Mesodermal cell (in vitro differentiated cells): ENCODE data around the gene DVL1.

Experiments used
- H3K27ac ChIP-seq: 2 replicates; pipeline ENCODE4 v1.7.0; 2013; ENCODE audit warnings: mild to moderate bottlenecking, low read depth, low read length, moderate library complexity; ENCODE audit not compliant: severe bottlenecking
- H3K36me3 ChIP-seq: 2 replicates; pipeline ENCODE4 v1.7.1; 2013; ENCODE audit warnings: mild to moderate bottlenecking, low read length, moderate library complexity; ENCODE audit not compliant: control insufficient read depth, insufficient read depth
- H3K4me1 ChIP-seq: one replicate; pipeline ENCODE4 v1.7.1; 2013; ENCODE audit warnings: mild to moderate bottlenecking, low read length; ENCODE audit not compliant: insufficient read depth, control insufficient read depth, poor library complexity, severe bottlenecking
- H3K4me3 ChIP-seq: 2 replicates; pipeline ENCODE4 v1.7.0; 2013; ENCODE audit warnings: low read length, control low read depth, mild to moderate bottlenecking; ENCODE audit not compliant: insufficient read depth, poor library complexity, severe bottlenecking; ENCODE audit errors: extremely low read depth
- H3K9me3 ChIP-seq: 2 replicates; pipeline ENCODE4 v1.7.1; 2013; ENCODE audit warnings: mild to moderate bottlenecking, low read length, moderate library complexity; ENCODE audit not compliant: control insufficient read depth
- WGBS, 2 experiments: methylation state at CpG; one replicate each; pipeline ENCODE4 v1.1.5; 2013; ENCODE audit warnings: missing lambda C conversion rate in 2 of 2; ENCODE audit not compliant: insufficient coverage in 2 of 2; 5-methylcytosine and 5-hydroxymethylcytosine counted together

DVL1 gene

GRCh38 chr1:1347026-1347595 is 2.1 kb downstream of the DVL1 start:
- Histone ChIP-seq H3K4me3 (peak overlapping the region; percentile 54), H3K4me1 (peaks cover 26% of the 10 kb centered on the region), H3K9me3 (no peaks in the 10 kb centered on the region), H3K36me3 (no peaks in the 10 kb centered on the region), H3K27ac (no peak overlapping the region)
- WGBS, 2 experiments: 83 to 94% methylated on average over 6 to 10 of the region's 10 CpGs

GRCh38 chr1:1346501-1346890 is 2.7 kb downstream of the DVL1 start:
- no peak overlapping the region for H3K4me3 ChIP-seq
- no peaks in the 10 kb centered on the region for H3K9me3 ChIP-seq
- H3K4me1 ChIP-seq: peaks cover 21% of the 10 kb centered on the region
- no peak overlapping the region for H3K27ac ChIP-seq
- WGBS, 2 experiments: 98 to 99% methylated on average over 7 to 10 of the region's 10 CpGs
- H3K36me3 ChIP-seq: peaks cover 6% of the 10 kb centered on the region

DNA sequence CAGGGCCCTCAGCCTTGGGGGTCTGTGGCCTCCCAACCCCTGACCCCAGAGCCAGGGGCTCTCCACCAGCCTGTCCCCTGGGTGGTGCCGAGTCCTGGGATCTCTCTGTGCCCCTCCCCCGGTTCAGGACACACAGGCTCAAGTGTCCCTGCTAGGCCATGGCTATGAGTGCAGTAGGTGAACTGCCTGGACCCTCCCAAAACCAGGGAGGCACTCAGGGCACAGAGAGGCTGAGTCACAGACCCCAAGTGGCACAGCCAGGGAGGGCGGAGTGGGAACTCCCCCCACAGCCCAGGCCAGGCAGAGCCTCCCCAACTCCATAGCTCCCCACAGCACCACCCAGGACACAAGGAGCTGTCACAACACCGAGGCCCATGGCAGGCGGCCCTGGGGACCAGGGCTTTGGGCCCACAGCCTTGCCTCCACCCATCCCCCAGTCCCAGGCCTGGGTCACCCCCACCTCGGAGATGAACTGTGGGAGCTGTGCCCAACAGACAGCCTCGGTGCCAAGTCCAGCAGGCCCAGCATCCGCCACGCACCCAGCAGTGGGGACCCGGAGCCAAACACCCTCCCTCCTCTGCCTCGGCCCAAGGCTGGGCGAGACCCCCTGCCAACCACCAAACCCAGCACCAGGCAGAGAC is 3.2 kb downstream of the DVL1 start:
- peaks cover 11% of the 10 kb centered on the region for H3K36me3 ChIP-seq
- H3K27ac ChIP-seq: no peak overlapping the region

GRCh38 chr1:1345384-1345783 is 3.8 kb downstream of the DVL1 start:
- Histone ChIP-seq H3K9me3 (no peaks in the 10 kb centered on the region), H3K27ac (no peak overlapping the region), H3K4me3 (no peak overlapping the region), H3K36me3 (peaks cover 17% of the 10 kb centered on the region), H3K4me1 (peaks cover 19% of the 10 kb centered on the region)
- 96% methylated on average over 15 to 16 of the region's 16 CpGs for WGBS, 2 experiments

More for the DNA sequence above, 3.2 kb downstream of the DVL1 start:
- H3K9me3 ChIP-seq: no peaks in the 10 kb centered on the region
- H3K4me3 ChIP-seq: no peak overlapping the region
- 91 to 93% methylated on average over 4 to 7 of the region's 12 CpGs for WGBS, 2 experiments
- H3K4me1 ChIP-seq: peaks cover 19% of the 10 kb centered on the region

- Histone ChIP-seq H3K27ac (no peak overlapping the region), H3K4me3 (no peak overlapping the region), H3K4me1 (peaks cover 19% of the 10 kb centered on the region)
Measured at GRCh38 chr1:1344655-1345361, 4.4 kb downstream of the DVL1 start.

GRCh38 chr1:1343811-1344421 is 5.3 kb downstream of the DVL1 start:
- no peak overlapping the region for H3K4me3 ChIP-seq
- H3K27ac ChIP-seq: no peak overlapping the region
- no peaks in the 10 kb centered on the region for H3K9me3 ChIP-seq
- peaks cover 19% of the 10 kb centered on the region for H3K4me1 ChIP-seq
- peaks cover 22% of the 10 kb centered on the region for H3K36me3 ChIP-seq
- WGBS, 2 experiments: 94 to 96% methylated on average over 22 to 24 of the region's 24 CpGs

More at GRCh38 chr1:1344655-1345361, 4.4 kb downstream of the DVL1 start:
- no peaks in the 10 kb centered on the region for H3K9me3 ChIP-seq
- H3K36me3 ChIP-seq: peaks cover 20% of the 10 kb centered on the region
- WGBS, 2 experiments: 71 to 88% methylated on average over 12 to 14 of the region's 15 CpGs

DNA sequence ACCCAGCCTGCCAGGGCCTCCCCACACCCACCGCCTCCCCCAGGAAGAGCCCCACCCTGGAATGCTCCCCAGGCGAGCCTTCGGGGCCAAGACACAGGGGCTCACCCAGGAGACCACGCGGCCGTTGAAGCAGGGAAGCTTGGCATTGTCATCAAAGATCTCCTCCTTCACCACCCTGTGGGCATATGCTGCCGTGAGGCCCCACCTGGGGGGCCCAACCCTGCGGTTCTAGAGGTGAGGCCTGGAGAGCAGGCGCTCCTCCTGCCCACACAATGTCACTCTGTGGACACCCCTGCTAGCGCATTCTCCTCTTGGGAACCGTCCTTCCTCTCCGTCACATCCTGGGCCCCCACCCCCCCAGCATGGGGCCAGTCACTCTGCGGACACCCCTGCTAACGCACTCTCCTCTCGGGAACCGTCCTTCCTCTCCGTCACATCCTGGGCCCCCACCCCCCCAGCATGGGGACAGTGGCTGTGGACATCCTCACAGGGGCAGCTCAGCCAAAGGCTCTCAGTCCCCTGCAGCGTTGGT is 6.6 kb downstream of the DVL1 start:
- Histone ChIP-seq H3K36me3 (peaks cover 35% of the 10 kb centered on the region), H3K27ac (no peak overlapping the region), H3K4me1 (peaks cover 16% of the 10 kb centered on the region), H3K4me3 (no peak overlapping the region), H3K9me3 (no peaks in the 10 kb centered on the region)
- WGBS, 2 experiments: 94 to 95% methylated on average over 11 to 12 of the region's 18 CpGs

- no peak overlapping the region for H3K27ac ChIP-seq
- peaks cover 39% of the 10 kb centered on the region for H3K36me3 ChIP-seq
- 97 to 98% methylated on average over 24 to 27 of the region's 28 CpGs for WGBS, 2 experiments
- peaks cover 12% of the 10 kb centered on the region for H3K4me1 ChIP-seq
- no peak overlapping the region for H3K4me3 ChIP-seq
- H3K9me3 ChIP-seq: no peaks in the 10 kb centered on the region
Measured at GRCh38 chr1:1342061-1342562, 7.1 kb downstream of the DVL1 start.

- Histone ChIP-seq H3K27ac (no peak overlapping the region), H3K4me3 (no peak overlapping the region), H3K9me3 (no peaks in the 10 kb centered on the region), H3K36me3 (peaks cover 42% of the 10 kb centered on the region), H3K4me1 (peaks cover 12% of the 10 kb centered on the region)
- WGBS, 2 experiments: 97 to 98% methylated on average over 17 of the region's 17 CpGs
Measured at GRCh38 chr1:1341549-1342021, 7.6 kb downstream of the DVL1 start.

DNA sequence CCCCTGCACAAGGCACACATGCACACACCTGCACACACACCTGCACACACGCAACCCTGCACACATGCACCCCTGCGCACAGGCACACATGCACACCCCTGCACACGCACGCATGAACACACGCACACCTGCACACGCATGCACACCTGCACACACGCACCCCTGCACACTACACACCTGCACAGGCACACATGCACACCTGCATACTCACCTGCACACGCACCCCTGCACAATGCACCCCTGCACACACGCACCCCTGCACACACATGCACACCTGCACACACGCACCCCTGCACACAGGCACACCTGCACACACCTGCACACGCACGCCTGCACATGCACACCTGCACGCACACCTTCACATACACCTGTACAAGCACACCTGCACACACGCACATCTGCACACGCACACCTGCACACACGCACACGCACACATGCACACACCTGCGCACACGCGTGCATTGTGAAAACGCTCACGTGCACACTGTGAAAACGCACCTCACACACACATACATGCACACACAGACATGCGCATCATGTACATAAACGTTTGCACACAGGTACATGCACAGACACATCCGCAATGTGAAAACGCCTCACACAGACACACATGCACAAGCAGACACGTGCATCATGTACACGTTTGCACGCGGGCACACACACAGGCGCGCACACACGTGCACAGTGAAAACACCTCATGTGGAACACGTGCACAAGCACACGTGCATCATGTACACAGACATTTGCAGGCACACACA is 8.2 kb downstream of the DVL1 start:
- Histone ChIP-seq H3K27ac (no peak overlapping the region), H3K4me1 (peaks cover 8% of the 10 kb centered on the region), H3K36me3 (peaks cover 48% of the 10 kb centered on the region), H3K4me3 (no peak overlapping the region), H3K9me3 (no peaks in the 10 kb centered on the region)
- WGBS, 2 experiments: 94 to 95% methylated on average over 28 to 36 of the region's 36 CpGs
